Measurements from ENCODE around the gene EYS.

GRCh38 chr6:63795826-63796225 is 1911.2 kb downstream of the EYS start:
- TF ChIP-seq EZH2 (IDR thresholded peaks at IDR 0.05; ENCODE audit: insufficient read depth, poor library complexity, severe bottlenecking) (no peak), EZH2phosphoT487 (IDR thresholded peaks at IDR 0.05; ENCODE audit: insufficient read depth, low read depth) (no peak)

Measured in GM23248 (cell line).